ENCODE data around the gene BPGM.
"Not testable (repeated sequence)": the region's sequence is repeated elsewhere in the genome, so short reads cannot be mapped to it uniquely, and the experiment has no call there.

The BPGM gene

DNA sequence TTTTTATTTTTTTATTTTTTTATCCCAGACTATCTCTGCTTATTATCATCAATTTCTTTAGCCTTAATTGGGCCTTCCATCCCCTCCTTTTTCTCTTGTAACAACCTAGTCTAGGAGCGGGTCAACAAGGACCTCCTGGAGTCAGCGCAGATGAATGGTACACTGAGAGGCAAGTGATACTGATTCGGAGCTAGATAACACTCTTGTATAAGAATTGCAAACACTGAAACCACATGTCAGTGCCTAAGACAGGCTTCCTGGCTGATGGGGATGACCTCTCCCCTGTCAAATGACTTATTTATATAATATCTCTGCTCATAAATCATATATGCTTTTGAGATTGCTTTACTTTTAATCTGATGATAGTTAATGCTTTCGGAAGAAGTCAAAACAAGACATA lies 22.7 kb downstream of the BPGM start:
- DNase-seq: no peak

DNA sequence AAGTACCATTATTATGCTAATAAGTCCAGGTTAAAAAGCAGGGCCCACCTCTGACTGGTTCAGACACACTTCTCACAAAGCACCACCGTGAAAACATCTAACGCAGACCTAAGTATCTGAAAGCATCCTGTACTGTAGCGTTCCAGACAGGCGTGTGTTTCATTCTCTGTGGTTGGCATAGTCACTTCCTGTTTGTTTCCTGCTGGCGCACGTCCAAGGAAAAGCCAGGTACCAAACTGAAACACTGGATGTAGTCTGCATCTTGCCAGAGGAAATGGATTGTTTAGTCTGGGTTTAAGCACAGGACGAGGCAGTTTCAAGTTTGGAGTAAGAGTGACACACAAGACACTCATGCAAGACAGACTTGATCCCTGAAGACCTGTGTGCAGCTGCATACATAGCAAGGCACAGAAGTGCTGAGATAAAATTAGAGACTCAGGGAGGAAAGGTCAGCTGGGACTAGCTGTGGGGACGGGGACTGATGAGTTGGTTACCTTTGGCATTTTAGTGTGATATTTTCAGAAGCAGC lies 23.3 kb downstream of the BPGM start:
- DNase-seq: peak; percentile 32

DNA sequence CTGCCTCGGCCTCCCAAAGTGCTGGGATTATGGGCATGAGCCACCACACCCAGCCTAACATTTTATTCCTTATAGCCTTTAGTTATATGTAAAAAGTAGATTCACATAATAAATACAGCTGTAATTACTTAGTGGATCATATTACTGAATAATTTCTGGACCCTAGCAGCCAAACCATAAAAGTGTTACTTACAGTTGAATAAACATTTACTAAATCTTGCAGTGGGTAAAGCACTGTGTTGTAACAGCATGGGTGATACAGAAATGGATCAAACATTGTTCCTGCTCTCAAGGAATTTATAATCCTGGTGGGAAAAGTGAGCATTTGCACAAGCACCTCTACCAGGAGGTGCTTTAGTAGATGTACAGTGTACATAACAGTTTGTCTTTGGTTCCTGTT lies 25.0 kb downstream of the BPGM start:
- no peak for DNase-seq

DNA sequence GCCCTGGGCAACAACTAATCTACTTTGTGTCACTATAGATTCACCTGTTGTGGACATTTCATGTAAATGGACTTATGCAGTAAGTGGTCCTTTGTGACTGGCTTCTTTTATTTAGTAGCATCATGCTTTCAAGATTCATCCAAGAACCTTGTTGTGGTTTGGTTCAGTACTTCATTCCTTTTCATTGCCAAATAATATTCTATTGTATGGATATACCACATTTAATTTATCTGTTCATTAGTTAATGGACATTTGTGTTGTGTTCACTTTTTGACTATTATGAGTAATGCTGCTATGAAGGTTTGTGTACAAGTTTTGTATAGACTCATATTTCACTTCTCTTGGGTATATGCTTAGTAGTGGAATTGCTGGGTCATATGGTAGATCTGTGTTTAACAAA lies 27.8 kb downstream of the BPGM start:
- no peak for DNase-seq

DNA sequence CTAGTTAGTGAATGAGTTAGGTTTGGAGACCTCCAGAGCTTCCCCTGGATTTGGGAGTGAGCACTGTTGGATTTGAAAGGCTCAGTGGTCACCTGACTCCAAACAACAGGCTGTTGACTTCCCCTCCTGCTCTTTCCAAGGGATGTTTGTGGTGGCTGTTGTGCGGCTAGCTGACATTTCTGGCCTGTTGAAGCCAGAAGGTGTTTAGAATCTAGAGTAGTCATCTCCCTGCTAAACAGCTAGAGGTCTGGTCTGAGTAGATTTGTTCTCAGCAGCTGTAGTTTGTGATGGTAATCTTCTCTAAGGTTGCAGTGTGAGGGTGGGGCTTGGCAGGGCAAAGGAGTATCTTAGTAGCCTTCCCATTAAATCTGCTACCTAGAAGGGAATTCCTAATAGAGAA lies 30.1 kb downstream of the BPGM start:
- DNase-seq: no peak

DNA sequence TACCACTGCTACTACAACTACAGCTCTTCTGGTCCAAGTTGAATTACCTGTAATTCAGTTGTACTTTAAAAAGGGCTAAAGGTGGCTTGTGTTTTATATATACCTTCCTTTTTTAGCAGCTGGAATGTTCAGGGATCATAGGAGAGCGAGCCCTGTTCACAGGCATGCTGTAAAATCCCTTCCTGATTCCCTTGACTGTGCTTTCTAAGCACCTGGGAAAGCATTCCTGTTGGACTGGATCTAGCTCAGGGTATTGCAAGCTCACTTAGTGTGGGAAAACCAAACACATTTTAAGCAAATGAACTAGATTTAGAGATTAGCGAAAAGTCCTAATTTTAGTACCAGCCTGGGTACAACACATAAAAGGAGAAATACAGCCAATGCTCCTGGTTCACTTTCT lies 31.5 kb downstream of the BPGM start:
- DNase-seq: no peak

DNA sequence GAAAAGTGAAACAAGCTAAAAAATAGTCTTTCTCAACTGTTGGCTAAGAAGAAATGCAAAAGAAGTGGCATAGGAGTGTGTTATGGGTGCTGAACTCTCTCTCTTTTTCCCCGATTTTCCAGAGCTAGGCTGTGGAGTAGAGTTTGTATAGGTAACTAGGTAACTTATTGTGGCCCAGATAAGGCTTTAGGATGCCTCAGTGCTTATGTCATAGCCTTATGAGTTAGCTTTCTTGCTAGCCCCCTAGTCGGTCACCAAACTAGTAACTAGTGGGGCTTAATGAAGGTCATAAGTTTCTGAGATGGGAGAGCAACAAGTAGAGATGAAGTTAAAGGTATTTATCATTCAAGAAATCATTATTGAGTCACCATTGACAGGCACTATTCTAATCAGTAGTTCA lies 32.4 kb downstream of the BPGM start:
- DNase-seq: no peak

DNA sequence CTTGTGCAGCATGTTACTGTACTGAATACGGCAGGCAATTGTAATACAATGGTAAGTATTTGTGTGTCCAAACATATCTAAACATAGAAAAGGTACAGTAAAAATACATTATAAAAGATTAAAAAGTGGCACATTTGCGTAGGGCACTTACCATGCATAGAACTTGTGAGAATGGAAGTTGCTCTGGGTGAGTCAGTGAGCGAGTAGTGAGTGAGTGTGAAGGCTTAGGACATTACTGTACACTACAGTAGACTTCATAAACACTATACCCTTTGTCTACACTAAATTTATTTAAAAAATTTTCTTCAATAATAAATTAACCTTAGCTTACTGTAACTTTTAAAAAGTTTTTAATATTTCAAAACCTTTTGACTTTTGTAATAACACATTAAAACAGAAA lies 37.5 kb downstream of the BPGM start:
- no peak for DNase-seq

DNA sequence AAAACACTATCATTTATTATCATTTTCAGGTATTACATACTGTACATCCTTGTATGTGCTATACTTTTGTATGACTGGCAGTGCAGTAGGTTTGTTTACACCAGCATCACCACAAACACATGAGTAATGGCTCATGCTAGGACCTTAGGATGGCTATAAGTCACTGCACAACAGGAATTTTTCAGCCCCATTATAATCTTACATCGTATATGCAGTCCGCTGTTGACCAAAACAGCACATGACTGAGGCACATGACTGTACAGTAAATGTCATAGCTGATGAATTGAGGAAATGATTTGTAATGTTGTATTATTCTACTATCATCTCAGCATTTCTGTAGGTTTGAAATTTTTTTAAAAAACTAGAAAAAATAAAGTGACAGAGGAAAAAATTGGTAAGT lies 38.6 kb downstream of the BPGM start:
- no peak for DNase-seq

DNA sequence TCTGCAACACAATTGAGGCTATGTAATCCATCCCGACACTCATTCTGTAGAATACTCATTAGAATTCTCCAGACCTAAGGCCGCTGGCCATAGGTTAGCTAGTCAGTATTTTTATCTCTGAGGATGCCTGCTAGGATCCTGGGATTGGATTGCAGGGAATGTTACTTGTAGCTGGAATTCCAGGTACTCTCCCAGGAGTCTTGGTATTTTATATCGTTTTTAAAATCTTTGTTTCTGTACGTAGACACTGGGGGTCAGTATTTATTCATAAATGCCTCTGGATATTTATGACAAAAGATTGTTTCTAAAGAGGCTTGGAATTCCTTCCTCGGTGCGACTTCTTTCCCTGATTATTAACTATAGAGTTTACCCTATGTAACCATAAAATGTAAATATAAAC lies 40.1 kb downstream of the BPGM start:
- DNase-seq: no peak

DNA sequence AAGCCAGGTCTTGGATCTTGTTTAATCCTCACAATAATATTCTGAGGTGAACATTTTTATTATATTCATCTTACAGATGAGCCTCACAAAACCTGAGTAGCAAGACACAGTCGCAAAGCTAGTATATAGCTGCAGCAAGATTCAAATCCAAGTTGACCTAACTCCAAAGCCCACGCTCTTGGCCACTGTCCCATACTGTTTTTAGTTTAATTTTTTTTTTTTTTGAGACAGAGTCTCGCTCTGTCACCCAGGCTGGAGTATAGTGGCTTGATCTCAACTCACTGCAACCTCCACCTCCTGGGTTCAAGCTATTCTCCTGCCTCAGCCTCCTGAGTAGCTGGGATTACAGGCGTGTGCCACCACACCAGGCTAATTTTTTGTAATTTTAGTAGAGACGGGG lies 42.9 kb downstream of the BPGM start:
- DNase-seq: not testable (repeated sequence)

DNA sequence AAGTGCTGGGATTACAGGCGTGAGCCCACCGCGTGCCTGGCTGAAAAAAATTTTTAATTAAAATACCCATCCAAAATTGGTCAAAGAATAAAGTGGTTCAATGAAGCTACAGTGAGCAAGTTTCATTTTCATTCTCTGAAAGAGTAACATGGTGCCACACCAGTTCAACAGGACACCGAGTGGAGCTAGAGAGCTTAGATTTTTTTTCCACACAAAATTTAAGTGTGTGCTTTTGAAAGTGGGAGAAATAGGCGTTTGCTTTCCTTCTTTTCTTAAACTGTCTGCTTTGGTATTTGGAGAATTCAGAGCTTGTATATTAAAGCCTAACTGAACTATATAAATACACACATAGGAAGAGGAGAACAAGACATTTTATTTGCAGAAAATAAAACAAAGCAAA lies 43.4 kb downstream of the BPGM start:
- no peak for DNase-seq

DNA sequence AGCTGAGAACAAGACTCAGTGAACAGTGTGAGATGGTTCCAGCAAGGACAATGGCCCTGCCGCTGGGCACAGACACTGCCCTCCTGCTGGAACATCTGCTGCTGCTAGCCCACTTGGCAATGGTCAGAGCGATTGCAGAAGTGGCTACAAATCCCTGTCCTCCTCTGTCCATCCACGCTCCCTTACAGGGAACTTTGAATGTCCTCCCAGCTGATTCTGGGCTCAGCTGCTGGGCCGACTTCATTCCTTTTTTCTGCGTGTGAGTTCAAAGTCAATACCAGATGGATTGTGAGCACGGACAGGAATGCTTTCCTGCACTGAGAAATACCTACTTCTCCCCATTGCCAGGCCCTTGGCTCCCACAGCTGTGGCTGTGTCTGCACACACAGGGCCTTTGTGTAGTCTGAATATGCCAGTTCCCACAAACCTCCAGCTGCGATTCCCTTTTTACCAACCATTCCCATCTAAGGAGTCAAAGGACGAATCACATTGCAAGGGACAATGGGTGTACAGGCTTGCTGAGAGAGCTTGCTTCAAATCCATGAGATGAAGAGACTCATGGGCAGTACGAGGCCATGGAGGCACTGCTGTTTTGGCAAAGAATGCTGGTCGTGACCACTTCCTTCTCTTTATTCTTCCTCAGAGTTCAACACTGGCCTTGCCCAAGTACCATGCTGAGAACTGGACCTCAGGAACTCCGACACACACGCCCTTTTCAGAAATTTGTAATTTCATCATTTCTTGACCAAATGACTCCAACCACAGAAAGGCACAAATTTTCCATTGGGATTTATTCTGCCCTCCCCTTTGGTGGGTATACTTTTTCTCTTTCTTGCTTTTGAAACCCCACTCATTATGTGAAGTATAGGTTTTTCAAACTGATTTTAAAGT lies 44.2 kb downstream of the BPGM start:
- no peak for DNase-seq

DNA sequence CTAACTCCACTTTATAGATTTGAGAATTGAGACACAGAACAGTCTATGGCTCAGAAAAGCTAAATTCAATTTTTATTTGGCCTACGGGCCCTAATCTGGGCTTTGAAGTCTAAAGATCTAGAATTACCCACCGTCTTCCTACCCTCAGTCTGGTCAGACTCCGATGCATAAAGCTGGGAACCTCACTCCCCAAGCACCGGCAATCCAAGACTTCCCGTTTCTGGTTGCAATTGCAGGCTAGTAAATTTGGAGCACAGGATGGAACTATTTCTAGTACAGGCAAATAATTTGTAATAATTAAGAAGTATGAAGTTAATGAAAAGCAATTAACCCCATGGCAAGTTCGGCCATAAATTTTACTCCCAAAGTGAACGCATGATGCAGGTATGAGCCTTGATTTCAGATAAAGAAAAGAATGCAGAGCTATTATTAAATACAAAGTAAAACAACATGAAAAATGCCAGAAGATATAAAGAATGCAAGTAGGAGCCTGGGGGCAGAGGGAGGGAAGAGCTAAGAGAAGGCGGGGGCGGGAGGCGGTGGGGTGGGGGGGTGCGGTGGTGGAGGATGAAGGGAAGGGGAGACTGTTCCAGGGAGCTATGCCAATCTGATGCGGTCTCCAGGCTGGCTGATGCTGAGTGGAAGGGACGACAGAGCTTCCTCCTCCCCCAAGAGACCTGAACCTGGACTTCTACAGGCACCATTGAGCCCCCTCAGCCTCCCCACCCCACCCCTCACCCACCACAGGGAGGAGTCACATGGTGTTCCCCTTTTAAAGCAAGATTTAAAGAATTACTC lies 45.1 kb downstream of the BPGM start:
- DNase-seq: no peak

DNA sequence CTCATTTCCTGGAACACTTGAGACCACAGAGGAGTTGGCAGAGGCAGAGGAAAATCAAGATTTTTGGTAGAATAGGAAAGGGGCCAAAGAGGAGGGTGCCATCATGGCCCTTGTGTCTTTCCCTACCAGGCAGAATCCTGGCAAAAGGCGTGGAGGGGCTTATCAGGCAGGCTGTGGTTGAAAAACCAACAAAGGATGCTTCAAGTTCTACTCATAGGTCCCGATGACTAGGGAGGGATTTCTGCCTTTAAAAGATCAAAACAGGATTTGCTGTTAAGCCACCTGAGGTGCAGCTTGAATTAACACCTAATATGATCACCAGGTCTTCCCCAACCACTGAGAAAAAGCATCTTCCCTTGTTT lies 45.7 kb downstream of the BPGM start:
- DNase-seq: no peak

DNA sequence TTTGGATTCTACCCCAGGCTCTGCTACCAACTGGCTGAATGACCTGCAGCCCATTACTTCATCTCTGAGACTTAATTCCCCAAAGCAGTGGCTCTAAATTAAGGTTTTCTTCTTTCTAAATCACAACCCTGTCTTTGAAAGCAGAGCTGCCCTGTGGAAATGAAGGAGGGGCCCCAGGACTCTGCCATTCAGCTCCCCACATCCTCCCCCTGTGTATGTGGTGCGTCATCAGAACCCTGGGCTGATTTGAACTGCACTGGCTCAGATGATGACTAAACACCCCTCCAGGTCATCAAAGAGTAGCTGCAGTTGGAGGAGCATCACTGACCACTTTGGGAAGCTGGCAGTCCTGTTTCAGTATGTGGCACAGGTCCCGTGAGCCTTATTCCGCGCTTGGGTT lies 46.6 kb downstream of the BPGM start:
- DNase-seq: no peak

DNA sequence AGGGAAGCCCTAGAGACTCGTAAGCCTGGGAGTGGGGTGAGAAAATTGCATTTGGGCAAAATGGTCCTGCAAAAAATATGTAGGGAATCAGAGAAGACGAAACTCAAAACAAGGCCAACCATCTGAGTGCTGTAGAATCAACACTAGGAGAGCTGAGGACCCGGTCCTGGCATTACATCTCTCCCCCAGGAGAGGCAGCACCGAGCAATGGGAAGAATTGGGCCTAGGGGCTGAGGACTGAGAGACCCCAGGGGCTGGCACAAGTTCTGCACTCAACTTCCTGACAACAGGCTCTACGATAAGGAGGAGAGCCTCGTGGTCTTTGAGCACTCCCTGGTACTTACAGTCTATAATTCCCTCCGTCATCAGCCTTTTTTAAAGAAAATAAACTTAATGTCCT lies 47.6 kb downstream of the BPGM start:
- DNase-seq: no peak

DNA sequence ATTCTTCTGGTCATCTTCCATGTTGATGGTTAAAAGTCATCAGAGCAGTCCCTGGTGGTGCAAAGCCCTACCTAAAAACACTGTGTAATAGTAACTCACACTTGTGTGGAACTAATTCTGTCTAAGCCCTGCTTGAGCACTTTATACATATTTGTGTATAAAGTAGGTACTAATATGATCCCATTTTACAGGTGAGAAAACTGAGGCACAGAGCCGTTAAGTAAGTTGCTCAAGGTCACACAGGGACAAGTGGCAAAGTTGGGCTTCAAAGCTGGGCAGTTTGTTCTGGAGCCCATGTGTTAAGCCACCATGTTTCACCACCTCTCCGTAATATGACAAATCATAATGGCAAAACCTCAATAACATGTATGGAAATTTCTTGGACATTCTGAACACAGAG lies 48.1 kb downstream of the BPGM start:
- no peak for DNase-seq

DNA sequence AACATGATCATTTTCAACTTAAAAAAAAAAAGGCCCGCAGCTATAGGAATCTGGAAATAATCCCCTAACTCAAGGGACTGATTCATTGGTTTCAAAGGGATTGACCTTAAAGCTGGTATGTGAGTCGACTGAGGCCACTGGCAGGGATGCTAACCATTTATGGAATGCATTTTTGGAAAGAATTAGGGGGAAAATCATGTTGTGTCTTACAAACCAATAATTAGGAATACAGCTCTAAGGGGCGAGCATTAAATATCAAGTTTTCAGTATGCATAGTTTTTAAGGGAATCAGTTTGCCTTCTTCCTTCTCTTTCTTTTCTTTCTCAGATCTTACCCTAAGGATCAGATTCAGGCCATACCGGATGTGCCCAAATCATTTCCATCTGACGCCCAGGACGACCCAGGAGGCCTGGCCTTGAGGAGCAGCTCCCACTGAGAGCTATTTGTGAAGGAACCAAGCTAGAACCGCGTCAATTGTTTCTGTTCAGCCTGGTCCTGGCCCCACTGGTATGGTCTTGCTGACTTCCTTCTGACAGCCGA lies 48.7 kb downstream of the BPGM start:
- no peak for DNase-seq

DNA sequence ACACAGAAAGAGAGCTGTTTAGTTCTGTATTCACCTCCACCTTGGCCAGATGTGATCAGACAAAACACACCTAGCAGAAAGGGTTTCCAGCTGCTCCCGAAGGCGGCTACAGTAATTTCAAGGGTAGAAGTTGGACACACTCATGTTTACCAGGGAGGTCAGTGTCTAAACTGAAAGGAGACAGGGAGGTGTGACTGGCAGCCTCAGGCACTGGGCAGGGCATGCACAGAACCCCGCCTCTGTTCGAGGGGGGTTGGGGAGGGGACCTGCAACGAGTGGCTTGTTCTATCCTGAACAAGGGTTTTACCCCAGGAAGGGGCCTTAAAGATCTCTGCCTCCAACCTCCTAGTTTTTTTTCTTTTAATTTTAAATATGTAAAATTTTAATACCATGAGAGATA lies 49.6 kb downstream of the BPGM start:
- DNase-seq: no peak

DNA sequence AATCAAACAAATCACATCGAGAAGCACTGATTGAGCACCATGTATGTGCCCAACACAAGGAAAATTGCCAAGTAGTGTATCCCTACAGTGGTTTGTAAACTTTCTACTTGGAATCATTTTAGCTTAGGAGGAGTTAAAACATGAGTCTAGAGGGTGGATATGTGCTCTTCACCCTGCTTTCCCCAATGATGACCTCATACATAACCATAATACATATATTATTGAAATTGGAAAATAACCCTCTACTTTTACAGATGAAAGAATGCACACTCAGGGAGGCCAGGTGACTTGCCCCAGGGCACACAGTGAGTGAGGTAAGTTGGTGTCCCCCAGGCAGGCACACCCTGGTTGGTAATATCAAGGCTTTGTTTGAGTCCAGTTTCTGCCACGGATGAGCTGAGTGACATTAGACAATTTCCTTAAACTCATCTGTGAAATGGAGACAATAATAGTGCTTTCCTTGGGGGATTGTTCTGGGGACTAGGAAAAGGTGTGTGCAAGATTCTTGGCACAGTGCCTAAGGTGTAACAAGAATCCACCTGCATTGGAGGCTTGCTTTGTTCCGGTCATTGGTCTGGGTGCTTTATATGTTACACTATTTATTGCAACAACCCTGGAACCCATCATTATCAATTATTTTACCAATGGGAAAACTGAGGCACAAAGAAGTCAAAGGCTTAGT lies 50.7 kb downstream of the BPGM start:
- no peak for DNase-seq

DNA sequence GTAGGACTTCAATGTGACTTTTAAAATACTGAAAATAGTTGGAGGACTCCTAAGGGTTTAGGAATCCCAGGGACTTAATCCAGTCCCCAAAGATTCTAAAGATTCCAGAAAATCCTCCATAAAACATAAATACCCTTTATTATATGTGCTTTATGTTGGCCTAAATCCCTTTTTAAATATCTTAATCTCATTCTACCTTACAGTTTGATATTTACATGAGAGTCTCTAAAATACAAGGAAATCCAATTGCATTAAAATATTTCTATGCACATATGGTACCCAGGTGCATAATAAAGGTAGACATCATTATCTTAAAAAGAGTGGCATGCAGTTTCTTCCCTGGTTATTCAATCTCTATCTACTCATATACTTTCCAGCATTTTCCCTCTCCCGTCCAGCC lies 51.8 kb downstream of the BPGM start:
- DNase-seq: no peak
